HG02678 (cell line): ENCODE results near the gene MAML2.

Source experiments
- ATAC-seq: cut with Tn5 transposase; IDR thresholded peaks from one replicate; pipeline ENCODE4 v1.9.1; 2021; ENCODE audit warnings: mild to moderate bottlenecking, moderate library complexity; ENCODE audit not compliant: unreplicated experiment

Gene MAML2

DNA sequence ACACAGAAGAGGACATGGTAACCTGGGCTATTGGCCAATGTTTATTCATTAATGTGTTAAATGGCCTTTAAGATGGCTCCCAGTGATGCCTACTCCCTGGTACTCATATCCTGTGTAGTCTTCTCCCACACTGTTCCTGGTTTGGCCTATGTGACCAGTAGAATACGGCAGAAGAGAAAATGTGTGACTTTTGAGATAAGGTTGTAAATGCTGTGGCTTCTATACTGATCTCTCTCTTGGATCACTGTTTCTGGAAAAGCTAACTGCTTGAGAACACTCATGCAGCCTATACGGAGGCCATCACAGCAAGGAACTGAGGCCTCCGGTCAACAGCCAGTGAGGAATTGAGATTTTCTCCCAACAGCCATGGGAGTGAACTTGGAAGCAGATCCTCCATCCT lies 24.1 kb downstream of the MAML2 start:
- ATAC-seq, result no peak

DNA sequence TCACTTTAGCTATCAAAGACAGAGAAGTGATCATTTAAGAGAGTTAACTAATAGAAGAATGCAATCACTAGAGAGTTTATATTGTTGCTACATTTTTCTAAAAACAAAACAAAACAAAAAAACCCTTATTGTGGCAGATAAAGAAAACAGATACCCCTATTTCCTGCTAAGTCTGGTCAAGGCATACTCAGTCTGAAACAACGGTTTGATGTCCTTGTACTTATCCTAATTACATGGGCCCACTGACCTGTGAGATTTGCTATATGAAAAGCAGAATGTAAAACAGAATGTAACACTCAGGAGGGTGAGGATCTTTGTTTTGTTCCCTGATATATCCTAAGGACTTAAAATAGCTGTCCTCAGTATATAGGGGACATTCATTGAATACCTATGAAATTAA lies 24.6 kb downstream of the MAML2 start:
- ATAC-seq, result no peak

DNA sequence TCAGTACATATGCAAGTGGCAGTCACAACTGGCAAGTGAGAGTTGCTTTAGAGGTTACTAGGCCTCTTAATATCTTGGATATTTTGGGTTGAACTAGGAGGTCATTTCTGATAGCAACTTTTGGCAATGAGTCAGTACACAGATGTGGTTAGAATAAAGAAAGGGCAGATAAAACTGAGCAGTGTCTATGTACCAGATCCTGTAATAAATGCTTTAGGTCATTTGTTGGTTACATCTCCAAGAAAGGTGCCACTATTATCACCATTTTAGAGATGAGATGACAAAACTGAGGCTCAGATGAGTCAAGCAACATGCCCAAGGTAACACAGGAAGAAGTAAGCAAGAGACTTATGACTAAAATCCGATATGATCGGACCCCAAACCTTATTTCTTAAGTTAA lies 25.0 kb downstream of the MAML2 start:
- ATAC-seq, result no peak

DNA sequence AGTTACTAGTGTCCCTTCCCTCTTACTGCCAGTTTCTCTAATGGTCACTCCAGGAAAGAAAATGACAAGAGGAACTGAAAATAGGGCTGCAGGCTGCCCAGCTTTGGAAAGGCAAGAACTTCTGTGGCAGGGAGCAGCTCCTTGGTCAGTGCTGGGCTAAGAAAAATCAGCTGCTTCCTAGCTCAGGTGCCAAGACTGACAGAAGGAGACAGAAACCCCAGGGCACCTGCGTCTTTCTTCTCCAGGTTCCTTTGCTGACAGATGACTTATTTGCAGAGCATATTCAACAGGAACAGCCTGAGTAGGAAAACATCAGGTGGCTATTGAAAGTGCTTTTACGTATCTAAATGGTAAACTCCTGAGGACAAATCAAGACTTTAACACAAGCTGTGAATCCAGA lies 25.4 kb downstream of the MAML2 start:
- ATAC-seq, result no peak

DNA sequence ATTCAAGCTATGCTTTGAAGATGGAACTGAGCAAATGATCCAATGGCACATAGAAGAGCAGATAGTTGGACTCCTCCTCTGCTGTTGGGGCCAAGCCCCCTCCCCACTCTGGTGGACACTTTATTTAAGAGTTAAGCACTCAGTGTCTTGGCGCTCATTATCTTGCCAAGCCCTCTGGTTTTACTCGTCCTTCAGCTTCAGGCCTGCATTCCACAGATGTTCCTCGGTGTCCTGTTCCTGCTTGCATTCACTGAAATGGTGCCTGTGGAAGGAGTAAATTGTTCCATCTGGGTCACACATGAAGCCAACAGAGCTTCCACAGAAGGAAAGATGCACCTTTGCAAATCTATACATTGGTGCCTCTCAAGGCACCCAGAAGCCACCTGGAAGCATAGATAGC lies 26.1 kb downstream of the MAML2 start:
- ATAC-seq, result no peak

DNA sequence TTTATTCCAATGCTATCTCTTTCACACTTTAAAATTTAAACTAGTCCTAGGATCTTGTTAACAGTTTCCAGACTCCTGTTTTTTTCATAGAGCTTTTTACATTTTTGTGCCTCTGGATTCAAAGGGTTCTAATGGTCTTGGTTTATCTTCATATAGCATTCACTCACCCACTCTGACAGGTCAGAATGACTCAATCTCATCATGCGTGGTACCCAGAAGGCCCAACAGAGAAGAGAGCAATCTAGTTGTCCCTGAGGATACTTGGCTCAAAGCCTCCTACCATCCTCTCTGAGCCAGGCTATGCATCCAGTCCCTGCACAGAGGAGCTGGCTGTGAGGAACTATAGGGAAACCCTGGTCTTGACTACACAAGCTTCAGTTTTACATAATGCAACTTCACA lies 27.5 kb downstream of the MAML2 start:
- no peak for ATAC-seq

DNA sequence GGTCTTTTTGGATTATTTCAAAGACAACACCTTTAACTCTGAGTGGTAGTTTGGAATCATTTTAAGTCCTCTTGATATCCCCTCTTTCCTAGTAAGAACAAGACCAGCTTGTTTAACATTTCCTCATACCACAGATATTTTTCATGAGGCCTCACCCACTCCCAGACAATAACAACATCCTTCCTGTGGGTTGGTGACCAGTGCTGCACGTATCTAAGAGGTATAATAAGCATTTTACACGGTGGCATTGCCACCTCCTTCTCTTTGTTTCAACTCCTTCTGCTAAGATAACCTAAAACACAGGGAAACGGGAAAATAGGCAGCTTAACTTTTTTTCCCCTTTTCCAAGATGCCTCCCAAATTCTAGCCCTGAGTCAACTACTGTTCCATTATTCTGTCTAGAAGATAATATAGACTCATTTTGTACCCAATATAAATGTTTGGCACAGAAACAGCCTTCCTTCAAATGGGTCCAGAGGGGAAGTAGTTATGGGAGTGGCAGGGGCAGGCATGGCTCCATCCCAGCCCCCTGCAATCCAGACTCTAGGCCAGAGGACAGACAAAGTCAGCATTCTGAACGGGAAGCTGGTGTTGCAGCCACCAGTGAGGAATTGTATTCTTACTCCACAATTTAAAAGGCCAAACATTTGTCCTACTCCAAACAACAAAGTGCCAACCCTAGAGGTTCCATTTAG lies 28.5 kb downstream of the MAML2 start:
- ATAC-seq, result no peak

DNA sequence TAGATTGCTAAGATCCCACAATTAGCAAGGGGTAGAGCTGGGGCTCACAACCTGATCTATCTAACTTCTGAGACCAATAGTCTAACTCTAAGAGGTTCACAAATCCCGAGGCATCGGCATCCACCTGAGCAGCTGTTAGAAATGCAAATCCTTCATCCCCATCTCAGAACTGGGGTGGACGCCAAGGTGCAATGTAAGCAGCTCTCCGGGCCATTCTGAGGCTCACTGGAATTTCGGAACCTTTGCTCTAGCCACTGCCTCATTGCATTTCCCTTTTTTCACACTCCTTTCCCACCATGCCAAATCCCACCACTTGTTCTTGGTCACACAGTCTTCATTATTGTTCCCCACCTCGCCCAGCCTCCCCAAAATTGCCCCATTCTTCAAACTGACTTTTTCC lies 29.8 kb downstream of the MAML2 start:
- no peak for ATAC-seq

DNA sequence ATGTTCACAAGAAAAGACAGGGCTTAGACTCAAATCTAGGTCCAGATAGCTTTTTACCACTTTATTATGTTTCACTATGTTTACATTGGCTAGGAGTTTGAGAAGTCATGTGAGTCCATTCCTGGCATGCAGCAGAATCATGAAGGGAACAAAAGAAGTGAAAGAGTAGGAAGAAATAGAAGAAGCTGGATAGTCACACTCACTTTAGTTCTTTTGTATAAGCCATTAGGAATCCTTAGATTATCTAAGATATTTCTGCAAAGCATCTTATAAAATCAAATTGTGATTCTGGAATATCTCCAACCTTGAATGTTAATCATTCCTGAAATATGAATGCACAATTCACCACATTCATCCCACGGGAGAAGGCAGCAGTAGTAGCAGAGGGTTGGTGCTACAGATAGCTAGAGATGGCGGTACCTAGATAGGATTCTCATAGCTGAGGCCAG lies 31.9 kb downstream of the MAML2 start:
- ATAC-seq, result no peak

DNA sequence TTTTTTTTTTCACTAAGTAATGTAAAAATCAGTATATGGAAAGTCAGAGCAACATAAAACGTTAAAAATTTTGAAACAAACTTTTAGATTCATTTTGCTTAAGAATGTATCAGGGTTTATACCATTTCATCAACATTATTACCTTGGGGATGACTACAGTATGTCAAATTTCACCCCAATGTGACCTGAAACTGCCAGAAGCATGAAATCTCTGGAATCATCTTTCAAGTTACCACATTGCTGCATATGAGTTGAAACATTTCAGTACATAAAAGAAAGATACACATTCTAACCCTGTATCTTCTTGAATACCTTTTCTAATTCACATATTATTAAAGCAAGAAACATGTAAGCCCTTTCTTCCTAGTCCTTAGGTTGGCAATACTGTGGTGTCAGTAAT lies 32.8 kb downstream of the MAML2 start:
- ATAC-seq, result no peak

DNA sequence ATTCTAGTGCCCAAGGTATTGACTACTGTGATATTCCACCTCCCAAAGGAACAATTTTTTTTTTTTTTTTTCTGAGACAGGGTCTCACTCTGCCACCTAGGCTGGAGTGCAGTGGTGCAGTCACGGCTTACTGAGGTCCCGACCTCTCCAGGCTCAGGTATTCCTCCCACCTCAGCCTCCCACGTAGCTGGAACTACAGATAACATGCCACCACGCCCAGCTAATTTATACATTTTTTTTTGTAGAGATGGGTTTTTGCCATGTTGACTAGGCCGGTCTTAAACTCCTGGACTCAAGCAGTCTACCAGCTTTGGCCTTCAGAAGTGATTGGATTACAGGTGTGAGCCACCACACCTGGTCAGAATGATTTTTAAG lies 33.4 kb downstream of the MAML2 start:
- ATAC-seq, result no peak

DNA sequence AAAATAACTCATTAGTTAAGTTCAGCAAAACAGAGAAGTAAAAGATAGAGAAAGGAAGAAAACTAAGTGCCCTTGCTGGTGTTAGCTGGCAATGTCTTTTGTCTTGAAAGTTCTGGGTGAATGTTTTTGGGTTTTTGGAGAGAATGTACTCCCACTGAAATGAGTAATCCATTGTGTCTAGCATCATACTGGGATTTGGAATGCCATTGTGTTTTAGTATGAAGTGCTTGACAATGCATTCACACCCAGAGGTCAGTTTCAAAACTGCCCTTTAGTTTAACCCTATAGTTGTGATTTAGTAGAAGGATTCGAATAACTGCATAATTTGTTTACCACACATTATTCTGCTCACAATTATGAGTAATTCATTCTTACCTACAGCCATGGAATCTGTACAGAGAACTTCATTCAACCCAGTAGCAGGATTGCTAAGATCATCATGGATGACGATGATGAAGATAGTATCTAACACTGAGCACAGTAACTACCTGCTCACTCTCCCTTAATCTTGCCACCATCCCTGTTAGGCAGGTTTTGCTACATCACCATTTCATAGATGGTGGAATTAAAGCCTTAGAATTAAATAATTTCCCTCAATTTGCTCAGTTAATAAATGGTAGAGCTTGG lies 33.9 kb downstream of the MAML2 start:
- ATAC-seq, result no peak

DNA sequence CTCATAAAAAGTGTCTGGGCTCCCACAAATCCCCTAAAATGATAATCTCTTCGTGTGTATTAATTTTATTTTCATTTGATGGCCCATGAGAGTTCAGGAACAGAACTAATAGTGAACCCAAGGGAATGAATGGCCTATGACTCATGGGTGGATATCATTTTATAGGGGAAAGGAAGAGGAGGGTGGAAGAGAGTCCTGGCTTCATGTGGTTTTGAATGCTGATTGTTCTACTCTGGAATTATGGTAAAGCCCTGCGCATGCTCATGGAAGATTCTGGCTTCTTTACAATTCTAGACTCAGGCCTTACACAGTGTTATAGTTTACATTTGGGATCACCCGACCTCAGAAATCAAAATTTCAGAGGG lies 35.2 kb downstream of the MAML2 start:
- ATAC-seq, result no peak

DNA sequence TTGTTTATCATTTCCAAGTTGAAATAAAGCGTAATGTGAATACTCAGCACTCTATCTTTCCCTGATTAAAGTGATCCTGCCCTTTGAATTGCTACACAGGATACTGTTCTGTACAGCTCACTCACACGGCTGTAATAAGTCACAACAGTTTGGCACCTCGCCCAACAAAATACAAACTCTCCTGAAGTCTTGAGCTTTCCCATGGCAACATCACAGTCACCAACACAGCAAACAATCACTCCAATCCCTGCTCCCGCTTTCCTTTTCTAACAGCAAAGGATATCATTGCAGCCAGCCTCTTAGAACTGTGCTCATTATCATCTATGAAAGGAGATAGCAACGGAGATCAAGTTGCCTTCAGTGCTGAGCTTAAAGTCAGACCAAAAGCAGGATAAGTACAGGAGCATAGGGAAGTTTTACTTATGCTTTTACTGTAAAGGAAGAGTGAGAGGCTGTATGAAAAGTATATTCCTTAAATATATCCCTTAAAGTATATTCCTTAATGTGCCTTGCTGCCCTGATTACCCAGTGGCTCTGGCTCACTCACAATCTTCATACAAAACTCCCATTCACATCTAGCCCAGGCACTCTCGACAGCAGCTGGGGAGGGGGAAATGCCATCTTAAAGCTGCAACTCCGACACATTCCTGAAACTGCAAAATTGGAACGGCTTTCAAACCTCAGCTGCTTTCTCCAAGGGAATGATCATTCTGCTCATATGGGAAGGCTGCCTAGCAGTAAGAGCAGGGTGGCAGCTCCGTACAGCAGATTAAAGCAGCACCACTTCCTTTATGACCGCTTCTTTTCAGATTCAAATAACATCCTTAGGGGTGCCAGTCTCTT lies 35.8 kb downstream of the MAML2 start:
- ATAC-seq, result no peak

DNA sequence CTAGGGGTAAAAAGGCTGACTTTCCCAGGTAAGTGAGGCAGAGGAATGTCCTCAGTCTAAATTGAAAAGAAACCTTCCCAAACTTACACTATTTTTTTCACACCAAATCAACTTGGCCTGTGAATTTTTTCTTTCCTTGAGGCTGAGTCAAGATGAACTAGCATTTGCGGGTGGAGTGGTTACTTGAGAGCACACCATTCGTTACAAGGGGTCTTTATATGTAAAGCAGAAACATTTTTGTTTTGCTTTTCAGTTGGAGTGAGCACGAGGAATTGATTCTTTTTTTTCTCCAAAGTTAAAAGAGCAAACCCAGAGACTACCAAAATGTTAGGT lies 36.4 kb downstream of the MAML2 start:
- ATAC-seq, result no peak

DNA sequence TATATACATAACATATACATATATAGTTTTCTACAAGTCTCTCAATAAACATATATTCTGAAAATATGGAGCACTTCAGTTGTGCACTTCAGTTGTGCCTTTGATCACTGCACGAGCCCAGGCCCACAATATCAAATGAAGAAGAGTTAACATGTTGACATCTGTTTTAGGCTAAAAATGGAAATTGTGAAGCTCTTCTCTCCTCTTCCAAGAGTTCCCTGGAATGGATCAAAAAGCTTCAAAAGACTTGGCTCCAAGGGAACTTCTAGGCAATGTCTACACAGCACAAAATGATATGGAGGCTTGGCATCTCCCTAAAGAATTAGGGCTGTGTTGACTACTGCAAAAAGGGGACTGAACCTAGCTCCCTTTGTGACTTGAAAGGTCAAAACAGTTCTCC lies 36.9 kb downstream of the MAML2 start:
- ATAC-seq, result no peak

DNA sequence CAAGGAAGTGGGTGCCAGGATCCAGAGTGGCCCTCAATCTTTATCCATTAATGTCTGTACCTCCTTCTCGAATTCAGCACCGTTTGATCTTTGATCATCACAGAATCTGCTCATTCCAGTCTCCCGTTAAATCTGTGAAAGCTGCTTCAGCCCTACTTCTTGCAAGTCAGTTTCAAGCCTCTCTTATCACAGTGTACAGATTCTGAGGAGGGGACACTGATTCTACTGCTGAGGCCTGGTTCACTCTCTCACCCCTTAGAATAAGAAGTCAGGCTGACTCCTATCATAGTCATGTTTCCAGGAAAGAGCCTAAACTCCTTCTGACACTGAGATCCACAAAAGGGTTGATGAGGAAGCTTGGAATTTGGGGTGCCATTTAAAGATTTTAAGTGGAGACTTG lies 39.0 kb downstream of the MAML2 start:
- no peak for ATAC-seq

DNA sequence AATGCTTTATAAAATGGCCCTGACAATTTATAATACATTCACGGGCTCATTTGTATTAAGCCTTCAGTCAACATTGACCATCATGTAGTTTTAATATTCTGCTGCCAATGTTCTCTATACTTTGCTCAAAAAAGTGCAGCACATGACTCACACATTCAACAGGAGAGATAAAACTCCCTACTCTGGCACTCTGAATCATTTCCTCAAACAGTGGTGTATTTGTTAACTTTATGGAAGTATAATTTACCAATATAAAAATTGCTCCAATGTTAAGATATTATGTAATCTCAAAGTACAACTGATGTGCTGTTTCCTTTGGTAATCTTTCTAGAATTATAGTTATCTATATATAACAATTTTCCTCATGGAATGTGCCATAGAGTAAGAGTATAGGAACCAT lies 39.9 kb downstream of the MAML2 start:
- ATAC-seq, result no peak

DNA sequence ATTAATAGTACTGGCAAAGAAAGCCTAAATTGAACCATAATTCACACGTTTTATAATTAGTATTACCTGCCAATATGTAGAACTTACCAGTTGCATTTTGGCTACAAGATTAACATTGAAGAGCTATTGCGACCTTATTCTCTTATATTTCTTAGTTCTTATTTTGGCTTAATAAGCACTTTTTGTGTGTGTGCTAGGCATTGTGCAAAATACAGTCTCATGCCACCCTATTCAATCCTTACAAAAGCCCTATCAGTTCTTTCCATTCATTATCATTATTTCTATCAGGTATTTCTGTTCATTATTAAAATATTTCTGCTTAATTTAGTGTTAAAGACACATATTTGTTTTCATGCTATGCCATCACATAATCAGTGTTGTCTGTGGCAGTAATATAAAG lies 41.2 kb downstream of the MAML2 start:
- ATAC-seq, result no peak

DNA sequence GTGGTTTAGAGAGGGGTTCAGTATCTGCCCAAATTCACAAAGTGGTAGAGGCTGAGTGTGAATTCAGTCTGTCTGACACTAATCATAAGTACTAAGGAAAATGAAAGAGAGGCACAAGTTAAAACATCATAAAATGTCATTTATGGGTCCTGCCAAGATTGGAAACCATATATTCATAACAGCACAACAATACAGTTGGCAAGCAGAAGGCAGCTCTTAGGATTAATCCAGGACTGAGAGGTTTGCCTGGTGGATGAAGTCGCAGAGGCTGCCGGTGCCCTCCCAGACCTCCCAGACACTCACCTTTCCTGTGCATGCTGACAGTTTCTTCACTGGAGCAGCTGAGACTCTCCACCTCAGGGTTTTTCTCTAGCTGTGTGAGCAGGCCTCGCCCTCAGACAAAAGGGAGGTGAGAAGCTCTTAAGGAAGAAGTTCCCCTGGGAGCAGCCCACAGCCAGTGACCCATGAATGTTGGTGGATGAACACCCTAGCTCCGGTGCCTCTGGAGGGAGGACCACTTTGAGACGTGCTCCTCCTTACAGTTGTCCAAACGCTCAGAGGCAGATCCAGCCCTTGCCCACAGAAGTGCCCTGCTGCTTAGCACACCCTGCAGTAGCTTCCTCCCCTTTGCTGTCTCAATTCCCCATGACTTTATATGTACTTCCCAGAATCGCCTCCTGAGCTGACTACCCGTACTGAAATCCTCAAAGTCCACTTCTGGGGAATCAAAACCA lies 43.7 kb downstream of the MAML2 start:
- ATAC-seq, result no peak

DNA sequence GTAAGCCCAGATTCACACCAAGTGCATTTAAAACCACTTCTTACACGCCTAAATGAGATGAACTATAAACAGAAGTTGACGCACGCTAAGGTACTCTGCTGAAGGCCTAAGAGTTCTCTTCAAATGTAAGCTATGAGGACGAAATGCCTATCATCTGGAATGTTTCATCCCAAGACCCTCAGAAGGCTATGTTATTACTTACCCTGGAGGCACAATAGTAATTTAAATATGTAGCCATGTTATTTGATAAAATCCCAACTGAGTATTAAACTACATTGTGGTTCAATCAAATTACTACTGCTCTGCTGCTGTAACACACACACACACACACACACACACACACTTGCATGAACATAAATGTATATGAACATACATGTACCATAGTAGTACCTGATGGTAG lies 47.6 kb downstream of the MAML2 start:
- ATAC-seq, result no peak

DNA sequence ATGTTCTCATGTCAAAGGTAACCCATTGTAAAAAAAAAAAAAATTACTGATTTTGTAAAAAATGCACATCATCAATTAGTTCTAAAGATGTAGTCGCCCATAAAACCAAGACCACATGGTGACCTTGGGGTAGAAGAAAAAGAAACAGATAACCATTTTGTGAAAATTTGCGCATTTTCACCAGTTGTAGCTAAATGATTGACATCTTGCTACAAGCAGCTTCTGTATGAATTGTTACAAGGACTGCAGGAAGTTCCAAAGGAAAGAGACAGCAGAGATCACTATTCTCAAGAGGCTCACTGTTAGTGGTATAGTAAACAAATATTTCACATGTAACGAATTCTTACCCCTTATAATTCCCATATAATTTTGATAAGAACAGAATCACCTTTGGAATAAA lies 48.7 kb downstream of the MAML2 start:
- no peak for ATAC-seq
